ENCODE data around the gene CHAF1B.
"Not testable (repeated sequence)": the region's sequence is repeated elsewhere in the genome, so short reads cannot be mapped to it uniquely, and the experiment has no call there.

Gene CHAF1B

DNA sequence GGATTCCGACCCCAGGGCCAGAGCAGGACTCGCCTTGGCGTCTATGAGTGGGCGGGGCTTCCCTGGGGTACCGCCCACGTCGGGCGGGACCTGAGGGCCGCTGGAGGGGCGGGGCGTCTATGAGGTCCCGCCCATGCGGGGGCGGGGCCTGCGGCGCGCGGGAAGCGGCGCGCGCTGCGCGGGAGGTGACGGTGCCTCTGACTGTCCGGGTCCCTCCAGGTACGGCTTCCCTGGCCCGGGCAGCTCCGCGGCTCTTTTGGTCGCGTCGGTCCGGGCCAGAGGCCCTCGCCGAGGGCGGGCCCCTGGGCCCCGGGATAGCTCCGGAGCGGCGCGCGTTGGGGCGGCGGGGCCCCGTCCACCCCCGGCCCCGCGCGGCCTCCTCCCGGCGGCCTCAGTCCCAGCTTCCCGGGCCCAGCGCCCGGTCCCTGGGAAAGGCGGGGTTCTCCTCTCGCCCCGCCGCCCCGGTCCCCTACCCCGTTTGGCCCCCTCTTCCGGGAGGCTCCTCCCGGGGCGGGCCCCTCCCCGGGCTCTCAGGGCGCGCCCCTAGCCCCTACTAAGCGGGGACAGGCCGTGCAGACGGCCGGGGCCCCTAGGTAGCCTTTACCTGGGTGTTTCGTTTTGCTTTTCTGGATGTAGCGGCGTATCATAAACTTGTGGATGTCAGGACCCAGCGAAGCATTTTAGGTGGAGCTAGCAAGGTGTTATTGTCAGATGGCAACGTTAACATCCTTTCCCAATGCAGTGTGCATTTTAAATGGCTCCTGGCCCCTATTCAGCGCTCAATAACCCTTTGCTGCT is at the start of gene CHAF1B:
Gene CHAF1B, plus strand, starts transcription at position 160 of the 798 bp plus-strand sequence. CDS start 745 bp downstream, outside the sequence.
- DNase-seq (ENCODE audit: low read depth in 2 of 2), result peak; percentile 62 to 79

DNA sequence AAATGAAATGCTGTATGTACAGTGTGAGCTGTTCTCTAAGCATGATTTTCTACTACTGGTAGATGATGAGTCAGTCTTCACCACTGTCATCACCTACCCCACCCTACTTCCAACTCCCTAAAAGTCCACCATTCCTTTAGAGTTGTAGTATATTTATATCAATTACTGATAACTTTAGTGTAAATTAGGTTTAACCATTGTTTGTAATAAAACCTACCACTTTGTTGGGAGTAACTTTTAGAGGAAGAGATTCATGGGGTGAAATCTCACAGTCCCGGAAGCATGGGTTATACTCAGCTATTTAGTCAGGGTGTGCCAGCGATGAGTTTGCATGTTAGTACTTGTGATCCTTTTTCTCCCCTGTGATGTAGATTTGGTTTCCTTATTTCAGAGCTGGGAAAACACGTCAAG is 48.1 kb upstream of the CHAF1B start:
- DNase-seq (ENCODE audit: low read depth in 2 of 2), result no peak

DNA sequence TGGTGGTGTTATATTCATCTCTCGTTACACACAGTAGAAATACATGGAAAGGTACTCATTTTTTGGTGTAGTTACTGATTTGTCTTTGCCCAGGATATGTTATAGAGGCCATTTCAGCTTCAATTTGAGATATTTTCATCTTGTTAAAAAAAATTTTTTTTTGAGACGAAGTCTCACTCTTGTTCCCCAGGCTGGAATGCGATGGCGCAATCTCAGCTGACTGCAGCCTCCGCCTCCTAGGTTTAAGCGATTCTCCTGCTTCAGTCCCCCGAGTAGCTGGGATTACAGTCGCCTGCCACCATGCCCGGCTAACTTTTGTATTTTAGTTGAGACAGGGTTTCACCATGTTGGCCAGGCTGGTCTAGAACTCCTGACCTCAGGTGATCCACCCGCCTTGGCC is 46.2 kb upstream of the CHAF1B start:
- DNase-seq (ENCODE audit: low read depth in 2 of 2), result no peak

GRCh38 chr21:36342581-36342980 is 42.6 kb upstream of the CHAF1B start:
- not testable (repeated sequence) for DNase-seq (ENCODE audit: low read depth in 2 of 2)

GRCh38 chr21:36344931-36345330 is 40.3 kb upstream of the CHAF1B start:
- no peak for DNase-seq (ENCODE audit: low read depth in 2 of 2)

DNA sequence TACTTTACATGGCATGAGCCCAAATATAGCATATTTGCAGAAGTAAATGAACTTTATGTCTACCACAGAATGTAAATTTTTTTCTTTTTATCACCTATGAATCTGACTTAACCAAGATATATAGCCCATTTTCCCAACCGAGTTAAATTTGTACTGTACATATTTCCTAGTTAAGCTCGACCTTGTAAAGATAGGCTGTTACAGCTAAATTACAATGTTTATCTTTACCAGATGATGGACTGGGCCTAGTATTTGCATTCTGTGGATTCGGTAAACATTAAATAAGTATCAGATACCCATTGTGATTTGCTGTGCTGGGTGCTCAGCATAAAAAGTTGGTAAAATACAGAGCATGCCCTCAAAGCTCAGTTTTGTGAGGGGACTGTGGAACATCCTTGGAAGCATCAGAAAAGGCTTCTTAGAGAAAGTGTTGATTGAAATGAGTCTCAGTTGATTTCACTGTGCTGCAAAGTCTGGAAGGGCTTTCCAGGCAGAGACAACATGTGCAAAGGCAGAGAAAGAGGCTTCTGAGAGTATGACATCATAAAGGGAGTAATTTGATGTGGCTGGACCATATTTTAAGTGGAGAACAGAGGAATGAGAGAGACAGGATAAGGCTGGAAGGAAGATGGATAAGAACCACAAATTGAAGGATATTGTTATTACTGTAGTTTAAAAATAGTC is 37.8 kb upstream of the CHAF1B start:
- no peak for DNase-seq (ENCODE audit: low read depth in 2 of 2)

DNA sequence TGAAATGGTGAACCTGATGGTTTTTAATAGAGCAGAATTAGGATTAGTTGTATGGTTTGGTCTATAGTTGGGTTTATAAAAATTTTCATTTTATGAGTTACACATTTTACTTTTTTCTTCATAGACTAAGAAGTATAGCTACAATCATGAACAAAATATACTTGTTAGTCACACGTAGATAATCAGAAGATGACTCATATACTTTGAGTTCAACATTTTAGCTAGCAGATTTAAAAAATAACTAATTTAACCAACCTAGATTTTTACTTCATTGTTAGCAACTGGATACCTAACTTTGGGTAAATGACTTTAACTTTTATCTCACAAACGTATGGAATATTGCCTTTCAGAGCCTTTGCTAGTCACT is 37.2 kb upstream of the CHAF1B start:
- no peak for DNase-seq (ENCODE audit: low read depth in 2 of 2)

DNA sequence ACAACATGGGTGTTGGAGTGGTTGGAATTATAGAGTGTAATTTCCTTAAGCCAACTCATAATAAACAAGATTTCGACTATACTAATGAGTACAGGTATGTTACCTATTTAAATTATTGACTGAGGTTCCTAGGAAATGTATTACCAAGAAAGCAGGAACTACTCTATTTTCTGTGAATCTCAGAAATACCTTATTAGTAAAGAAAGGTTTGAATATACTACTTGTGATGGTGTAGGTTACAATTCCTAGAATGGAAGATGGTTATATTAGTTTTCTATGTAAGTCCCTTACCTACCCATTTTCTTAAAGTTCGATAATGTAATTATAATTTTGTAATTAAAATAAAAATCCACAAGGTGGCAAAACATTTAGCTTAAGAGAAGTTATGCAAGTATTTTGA is 35.9 kb upstream of the CHAF1B start:
- DNase-seq (ENCODE audit: low read depth in 2 of 2), result no peak

GRCh38 chr21:36350282-36350910 is 34.8 kb upstream of the CHAF1B start:
- no peak for DNase-seq (ENCODE audit: low read depth in 2 of 2)

DNA sequence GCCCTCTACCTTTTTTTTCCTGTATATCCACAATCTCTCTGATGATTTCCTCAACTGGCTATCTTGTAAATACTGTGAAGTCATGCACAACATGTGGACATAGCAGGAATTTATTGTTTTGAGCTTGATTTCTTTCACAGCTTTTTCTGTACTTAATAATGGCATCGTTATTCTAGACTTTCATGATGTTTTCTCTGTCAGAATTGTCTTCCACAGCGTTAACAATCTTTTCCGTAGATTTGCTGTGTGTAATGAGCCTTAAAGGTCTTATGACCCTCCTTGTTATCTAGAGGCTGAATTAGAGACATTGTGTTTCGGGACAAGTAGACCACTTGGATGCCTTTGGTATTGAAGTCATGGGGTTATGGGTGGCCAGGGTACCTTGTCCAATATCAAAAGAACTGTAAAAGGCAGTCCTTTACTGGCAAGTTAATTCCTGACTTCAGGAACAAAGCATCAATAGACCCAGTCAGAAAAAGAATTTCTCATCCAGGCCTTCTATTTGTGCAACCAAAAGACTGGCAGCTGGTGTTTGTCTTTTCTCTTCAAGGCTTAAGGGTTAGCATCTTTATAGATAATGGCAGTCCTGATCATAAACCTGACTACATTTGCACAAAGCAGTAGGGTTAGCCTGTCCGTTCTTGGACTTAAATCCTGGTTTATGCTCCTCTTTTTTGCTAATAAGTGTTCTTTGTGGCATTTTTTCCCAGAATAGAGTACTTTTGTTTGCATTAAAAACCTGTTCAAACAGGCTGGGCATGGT is 30.1 kb upstream of the CHAF1B start:
- DNase-seq (ENCODE audit: low read depth in 2 of 2), result no peak

GRCh38 chr21:36355868-36356267 is 29.3 kb upstream of the CHAF1B start:
- no peak for DNase-seq (ENCODE audit: low read depth in 2 of 2)

DNA sequence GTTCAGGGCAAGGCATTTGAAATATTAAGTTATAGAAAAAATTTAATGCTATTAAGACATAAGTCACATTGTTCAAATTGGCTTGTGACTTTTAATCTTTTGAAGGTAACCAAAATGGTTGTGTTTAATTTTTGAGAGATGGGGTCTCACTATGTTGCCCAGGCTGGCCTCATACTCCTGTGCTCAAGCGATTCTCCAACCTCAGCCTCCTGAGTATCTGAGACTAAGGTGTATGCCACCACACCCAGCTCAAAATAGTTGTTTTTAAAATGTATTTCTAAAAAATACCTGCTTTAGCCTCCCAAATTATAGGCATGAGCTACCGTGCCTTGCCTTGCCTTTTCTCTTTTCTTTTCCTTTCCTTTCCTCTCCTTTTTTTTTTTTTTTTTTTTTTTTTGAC is 26.0 kb upstream of the CHAF1B start:
- no peak for DNase-seq (ENCODE audit: low read depth in 2 of 2)

GRCh38 chr21:36369064-36369685 is 16.0 kb upstream of the CHAF1B start:
- no peak for DNase-seq (ENCODE audit: low read depth in 2 of 2)

GRCh38 chr21:36375994-36376393 is 9.2 kb upstream of the CHAF1B start:
- no peak for DNase-seq (ENCODE audit: low read depth in 2 of 2)

DNA sequence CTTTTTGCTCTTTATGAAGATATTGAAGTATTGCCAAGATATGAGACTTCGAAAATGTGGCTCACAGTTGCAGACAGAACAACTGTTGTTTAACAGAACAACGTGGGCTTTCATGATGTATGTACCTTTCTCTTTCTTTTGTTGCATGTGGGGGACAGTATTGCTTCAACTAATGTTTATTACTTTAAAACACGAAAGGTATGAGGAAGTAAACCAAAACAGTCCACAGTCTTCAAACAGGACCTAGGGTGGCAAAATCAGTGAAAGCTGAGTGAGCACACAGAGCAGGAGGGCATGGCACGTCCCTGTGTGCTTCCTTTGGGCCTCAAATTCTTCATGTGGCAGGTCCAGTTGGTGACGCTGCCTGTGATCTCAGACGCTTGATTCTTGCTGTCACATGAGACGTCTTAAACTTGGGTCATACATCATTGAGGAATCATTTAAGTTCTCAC is 7.8 kb upstream of the CHAF1B start:
- no peak for DNase-seq (ENCODE audit: low read depth in 2 of 2)

DNA sequence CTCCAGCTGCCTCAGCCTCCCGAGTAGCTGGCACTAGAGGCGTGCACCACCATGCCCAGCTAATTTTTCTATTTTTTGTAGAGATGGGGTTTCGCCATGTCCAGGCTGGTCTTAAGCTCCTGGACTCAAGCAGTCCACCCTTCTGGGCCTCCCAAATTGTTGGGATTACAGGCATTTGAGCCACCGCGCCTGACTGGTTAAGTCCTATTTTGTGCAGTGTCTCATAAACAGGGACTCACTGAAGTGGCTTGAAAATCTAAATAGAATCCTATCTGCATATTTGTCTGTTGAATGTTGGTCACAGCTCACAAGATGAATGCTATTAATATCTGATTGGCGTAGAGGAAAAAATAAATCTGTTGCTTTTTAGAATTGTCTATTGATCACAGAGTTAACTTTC is 5.9 kb upstream of the CHAF1B start:
- no peak for DNase-seq (ENCODE audit: low read depth in 2 of 2)

DNA sequence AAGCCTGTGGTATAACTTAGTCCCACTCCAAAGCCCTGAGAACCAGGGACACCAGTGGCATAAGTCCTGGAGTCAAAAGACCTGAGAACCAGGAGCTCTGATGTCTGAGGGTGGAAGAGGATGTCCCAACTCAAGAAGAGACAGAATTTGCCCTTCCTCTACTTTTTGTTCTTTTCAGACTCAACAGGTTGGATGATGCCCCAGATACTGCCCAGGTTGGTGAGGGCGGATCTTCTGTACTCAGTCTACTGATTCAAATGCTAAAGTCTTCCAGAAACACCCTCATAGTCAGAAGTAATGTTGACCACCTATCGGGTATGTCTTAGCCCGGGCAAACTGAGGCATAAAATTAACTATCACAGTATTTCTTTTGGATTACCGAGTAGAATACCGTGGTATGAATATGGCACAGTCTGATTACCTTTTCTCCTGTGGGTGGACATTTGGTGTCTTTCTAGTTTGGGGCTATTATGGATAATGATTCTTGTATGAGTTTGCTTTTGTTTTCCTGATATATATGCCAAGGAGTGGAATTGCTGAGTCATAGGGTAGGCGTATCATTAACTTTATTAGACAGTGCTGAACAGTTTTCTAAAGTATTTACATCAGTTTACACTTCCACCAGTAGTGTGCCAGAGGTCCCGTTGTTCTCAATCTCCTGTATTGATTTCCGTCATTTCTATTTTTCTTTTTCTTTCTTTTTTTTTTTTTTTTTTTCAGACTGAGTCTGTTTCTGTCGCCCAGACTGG is 3.2 kb upstream of the CHAF1B start:
- no peak for DNase-seq (ENCODE audit: low read depth in 2 of 2)

- not testable (repeated sequence) for DNase-seq (ENCODE audit: low read depth in 2 of 2)
Observed at GRCh38 chr21:36382722-36383121, 2.5 kb upstream of the CHAF1B start.

DNA sequence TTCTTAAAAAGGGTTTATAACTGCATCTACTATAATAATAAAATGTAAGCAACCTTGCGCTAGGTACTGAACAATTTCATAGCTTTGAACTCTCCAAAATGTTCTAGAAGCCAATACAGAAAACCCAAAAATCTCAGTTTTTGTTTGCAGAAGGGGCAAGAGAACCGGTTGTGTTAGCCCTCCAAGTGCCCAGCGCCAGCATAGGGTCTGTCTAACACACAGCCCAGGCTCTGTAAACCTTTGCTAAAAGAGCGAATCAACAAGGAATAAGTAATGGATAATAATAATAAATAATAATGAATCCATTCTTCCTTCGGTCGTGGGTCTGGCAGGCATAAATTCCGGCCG is 333 bp upstream of the CHAF1B start:
- DNase-seq (ENCODE audit: low read depth in 2 of 2), result no peak

- DNase-seq (ENCODE audit: low read depth in 2 of 2), result no peak
Observed at GRCh38 chr21:36386031-36386642, 945 bp downstream of the CHAF1B start.

GRCh38 chr21:36388096-36388495 is 2.9 kb downstream of the CHAF1B start:
- DNase-seq (ENCODE audit: low read depth in 2 of 2), result no peak
